Activated naive CD4-positive, alpha-beta T cell (primary cell): ENCODE results near the gene CD2BP2.
"Not testable (repeated sequence)": the region's sequence is repeated elsewhere in the genome, so short reads cannot be mapped to it uniquely, and the experiment has no call there.

Experiments used
- DNase-seq, 4 experiments: peaks; one replicate each; lab custom pipeline; 2025; lab: John Stamatoyannopoulos, UW

The CD2BP2 gene

DNA sequence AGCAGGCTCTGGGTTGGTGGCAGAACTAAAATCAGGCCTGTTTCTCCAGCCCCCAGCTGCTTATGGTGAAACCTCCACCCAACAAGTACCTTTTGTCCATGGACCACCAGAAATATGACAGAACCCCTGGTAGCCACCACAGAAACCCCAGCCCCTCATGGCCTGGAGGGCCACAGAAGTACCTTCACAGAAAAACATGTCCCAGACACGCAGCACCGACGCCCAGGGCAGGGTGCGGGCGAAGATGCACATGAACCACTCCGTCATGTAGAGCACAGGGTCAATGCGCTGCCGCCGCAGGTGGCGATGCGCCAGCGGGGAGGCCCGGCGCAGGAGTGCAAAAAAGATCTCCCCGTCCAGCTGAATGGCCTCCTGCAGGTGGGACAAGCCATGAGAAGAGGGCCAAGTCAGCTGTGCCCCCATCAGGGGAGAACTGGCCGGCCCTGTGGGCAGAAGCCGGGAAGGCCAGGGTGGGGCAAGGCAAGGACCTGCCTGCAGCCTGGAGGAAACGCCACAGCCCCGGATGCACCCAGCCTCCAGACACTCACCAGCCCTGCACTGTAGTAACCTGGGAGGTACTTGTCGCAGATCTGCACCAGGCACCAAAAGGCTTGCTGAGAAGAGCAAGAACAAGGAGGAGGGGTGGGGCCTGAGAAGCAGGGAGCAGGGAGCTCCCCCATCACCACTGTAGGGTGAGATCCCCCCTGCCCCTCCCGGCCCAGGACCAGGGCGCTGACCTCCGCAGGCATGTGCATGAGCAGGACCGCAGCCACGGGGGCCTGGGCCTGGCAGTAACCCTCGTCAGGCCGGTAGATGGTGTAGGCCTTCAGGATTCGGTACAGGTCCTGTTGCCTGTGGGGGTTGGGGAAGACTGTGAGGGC, 4.1 kb upstream of the CD2BP2 start:
- DNase-seq, result no peak

GRCh38 chr16:30358577-30358936, 3.4 kb upstream of the CD2BP2 start:
- DNase-seq, result no peak

DNA sequence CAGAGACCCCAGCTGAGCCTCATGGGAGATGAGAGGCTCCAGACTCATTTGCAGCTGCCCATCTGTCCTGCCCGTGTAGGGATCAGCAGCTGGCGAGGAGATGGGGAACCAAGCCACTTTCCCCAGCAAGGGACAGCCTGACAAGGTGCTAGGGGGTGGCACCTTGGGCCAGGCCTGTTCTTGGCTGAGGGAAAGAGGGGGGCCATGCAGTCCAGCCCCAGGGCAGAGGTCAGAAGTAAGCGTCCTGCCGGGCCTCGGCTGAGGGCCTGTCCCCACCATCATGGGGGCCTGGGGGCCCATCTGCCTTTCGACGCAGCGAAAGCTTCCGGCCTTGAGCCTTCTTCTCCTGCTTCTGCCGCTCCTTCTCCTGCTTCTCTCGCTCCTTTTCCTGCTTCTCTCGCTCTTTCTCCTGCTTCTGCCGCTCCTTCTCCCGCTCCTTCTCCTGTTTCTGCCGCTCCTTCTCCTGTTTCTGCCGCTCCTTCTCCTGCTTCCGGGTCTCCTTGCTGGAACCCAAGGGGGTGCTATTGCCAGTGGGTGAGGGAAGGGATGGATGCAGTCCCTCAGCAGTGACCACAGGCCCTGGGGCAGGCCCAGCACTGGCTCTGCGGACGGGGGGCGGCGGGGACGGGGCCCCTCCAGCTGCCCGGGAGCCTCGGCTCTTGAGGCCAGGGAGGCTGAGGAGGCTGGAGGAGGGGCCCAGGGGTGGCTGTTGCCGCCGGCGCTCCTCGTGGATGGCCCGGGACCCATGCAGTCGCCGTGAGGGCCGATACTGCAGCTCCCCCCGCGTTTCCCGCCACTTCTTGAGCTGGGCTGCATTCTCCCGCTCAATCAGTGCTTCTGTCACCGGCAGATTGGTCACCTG, 2.8 kb upstream of the CD2BP2 start:
- no peak for DNase-seq

DNA sequence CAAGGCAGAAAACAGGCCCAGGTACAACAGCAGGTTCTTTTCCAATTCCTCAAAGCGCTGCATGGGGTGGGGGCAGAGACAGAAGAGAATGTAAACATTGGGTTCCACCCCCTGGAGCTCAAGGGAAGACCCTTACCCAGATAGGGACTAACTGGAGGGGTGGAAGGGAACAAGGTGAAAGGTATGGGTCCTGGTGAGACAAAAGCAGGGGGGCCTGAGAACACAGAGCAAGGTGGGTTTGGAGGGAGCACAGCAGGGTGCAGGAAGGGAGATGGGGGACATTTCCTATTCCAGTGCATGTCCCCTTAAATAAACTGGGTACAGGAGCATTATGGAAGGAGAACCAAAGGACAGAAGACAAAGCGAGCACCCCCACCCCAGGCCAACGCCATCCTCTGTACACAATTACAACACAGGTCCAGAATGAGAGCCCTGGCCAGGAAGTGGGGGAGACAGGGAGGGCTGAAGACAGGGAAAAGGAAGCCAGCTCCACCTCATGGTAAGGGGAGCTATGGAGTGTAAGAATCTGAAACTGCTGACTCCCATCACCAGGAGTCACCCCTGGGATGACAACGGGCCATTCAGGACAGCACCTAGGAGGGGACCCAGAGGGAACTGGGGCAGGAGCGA, 2.1 kb upstream of the CD2BP2 start:
- DNase-seq, result no peak

- peak in 1 of 4 experiments; percentile 12 for DNase-seq
Observed at GRCh38 chr16:30356401-30357084, 1.4 kb upstream of the CD2BP2 start.

- no peak for DNase-seq
Observed at GRCh38 chr16:30355954-30356308, 823 bp upstream of the CD2BP2 start.

DNA sequence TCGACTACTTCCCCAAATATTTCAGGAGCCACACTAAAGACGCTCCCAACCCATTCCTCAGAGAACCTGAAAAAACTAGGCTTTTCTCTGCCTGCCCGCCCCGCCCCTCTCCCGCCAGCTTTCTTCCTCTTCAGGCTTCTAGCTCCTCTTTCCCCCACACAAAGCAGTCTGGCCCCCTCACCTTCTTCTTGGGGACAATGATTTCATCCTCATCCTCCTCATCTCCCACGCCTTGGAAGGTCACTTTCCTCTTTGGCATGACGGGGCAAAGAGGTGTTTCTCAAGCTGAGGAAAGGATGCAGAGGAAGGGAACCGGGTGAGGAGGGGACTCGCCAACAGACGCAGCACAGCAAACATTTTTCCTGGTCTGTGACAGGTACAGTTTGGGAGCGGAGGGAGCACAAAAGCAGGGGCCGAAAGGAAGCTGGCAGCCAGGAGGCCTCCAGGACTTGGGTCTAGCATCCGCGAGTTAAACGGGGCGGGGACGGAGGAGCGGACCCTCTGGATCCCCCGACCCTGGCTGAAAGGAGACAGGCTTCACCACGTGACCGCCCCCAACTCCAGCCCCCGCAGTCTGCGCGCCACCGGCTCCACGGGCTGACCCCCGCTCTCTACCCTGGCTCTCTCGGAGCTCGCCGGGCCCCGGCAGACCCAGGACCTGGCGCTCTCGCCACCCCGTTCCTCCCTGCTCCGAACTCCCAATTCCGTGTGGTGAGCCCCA, 525 bp downstream of the CD2BP2 start:
- DNase-seq, result no peak

DNA sequence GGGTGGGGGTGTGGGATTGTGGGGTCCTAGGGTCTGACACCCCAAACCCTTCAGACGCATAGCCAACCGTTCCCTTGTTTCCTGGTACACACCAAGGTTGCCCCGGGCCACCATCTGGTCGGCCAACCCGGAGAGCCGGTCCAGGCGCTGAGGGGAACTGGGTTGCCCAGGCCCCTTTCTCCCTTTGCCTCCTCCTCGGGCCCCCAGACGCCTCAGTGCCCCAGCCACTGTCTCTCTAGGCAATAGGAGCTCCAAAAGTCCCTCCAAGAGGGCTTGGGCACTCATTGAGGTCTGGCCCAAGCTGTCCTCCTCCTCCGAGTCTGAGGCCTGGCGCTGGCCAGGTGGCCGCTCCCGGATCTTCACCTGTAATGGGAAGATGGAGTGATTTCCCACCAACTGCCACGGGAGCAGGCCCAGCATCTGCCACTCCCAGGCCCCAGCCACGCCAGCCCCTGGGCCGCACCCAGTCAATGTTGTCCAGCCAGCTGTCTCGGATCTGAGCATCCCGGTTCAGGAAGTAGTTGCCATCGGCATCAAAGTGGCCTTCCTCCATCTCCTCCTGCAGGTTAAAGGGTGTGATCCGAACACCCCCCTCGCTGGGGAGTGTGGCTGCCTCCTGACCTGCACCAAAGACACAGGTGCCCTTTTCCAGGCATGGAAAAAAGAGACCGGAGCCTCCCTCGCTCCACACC, 1.5 kb downstream of the CD2BP2 start:
- no peak for DNase-seq

DNA sequence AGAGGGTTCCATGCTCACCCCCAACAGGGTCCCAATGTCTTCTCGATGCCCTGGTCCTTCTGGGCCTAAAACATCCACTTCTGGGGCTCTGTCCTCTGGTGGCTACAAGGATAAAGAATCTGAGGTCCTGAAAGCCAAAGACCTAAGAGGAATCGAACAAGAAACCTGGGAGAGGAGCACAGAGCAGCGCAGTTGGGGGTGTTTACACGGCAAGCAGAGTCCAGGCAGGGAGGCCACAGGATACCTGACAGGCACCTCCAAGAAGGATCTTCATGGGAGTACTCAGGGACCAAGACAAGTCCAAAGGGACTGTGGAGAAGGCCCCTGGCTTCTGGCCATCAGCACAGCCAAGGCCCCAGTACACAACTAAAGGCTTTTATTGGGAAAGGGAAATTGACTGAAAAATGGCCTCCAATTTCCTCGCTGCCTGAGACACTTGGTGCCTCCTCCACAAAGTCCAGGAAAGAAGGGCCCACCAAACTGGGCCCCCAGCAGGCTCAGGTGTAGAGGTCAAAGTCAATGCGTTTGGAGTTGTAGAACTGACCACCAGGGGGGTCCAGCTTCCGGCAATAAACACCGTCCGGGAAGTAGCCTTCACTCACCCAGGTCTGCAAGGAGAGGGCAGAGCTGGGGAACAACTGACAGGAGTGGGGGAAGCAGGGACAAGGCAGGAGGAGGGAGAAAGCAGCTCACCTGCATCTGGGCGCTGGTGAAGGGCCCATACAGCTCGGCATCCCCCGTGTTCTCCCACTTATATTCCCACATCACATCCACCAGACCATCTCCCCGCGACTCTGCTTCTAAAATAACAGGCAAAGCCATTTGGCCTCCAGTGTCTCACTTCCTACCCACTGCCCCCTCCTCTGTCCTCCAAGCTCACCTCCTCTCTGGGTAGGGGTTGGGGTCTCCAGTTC, 2.4 kb downstream of the CD2BP2 start:
- DNase-seq, result no peak

DNA sequence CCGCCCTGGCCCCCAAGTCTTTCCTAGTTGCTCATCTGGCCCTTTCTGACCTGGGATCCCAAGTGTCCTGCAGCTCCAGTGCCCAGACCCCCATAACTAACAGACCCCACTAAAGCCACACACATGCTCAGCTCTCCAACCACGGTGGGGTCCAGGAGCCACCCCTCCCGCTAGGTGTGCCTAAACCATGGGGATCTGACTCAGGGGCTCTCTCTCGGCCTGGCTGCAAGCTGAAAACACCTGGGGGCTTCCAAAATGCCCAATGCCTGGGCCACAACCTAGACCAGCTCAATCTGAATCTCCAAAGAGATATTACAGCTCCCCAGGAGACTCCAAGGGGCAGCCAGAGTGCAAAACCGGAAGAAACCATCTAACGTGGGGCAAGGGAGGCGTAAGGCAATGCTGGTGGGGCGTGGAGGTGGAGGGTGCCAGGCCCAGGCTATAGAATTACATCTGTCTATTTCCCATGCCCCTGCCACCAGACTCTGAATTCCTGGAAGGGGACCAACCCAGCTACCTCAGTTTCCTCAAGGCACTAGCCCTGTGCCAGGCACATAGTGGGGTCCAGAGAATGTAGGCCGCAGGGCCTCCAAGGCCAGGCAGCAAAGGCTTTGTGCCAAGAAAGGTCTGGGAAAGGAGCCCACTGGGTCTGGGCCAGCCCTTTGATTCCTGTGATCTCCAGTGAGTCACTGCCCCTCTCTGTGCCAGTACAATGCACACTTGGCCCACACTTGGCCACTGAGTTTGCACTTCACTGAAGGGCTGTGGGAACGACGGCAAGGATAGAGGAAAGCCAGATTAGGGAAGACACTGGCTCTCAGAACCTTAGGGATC, 3.3 kb downstream of the CD2BP2 start:
- DNase-seq, result no peak

DNA sequence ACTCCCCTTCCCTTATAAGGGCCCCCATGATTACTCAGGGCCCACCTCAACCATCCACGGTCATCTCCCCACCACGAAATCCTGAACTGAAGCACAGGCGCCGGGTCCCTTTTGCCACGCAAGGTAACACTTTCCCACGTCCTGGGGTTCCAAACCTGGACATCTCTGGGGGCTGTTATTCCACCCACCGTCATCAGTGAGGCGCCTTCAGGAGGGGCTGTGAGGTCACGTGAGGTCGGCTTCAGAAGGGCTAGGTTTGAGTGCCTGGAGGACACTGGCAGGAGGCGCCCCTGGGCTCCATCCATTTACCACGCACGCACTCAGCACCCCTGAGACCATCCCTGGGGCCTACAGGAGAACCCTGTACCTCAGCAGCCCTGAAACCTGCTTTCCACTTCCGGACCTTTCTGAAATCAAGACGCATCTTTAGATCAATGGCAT, 4.1 kb downstream of the CD2BP2 start:
- DNase-seq, result no peak

- DNase-seq, result no peak
Observed at GRCh38 chr16:30350134-30350871, 4.8 kb downstream of the CD2BP2 start.

GRCh38 chr16:30349675-30350074, 5.4 kb downstream of the CD2BP2 start:
- no peak for DNase-seq

DNA sequence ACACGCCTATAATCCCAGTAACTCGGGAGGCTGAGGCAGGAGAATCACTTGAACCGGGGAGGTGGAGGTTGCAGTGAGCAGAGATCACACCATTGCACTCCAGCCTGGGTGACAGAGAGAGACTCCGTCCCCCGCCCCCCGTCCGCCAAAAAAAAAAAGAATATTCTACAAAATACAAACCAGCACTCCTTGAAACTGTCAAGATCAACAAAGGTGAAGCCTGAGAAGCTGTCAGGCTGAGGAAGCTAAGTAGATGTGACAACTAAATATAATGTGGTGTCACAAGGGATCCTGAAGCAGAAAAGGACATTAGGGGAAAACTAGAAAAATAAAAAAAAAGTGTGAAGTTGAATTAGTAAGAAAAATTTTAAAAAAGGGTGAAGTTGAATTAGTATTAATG, 6.2 kb downstream of the CD2BP2 start:
- no peak for DNase-seq

DNA sequence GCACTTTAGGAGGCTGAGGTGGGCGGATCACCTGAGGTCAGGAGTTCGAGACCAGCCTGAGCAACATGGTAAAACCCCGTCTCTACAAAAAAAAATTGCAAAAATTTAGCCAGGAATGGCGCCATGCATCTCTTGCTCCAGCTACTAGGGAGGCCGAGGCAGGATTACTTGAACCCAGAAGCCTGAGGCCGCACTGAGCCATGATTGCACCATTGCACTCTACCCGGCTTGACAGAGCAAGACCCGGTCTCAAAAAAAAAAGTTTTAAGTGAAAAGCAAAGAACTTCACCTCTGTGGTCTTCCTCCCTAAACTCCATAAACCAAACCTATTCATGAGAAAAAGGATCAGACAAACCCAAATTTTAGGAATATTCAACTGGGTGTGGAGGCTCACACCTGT, 7.0 kb downstream of the CD2BP2 start:
- no peak for DNase-seq

- no peak for DNase-seq
Observed at GRCh38 chr16:30346286-30346685, 8.8 kb downstream of the CD2BP2 start.

- DNase-seq, result not testable (repeated sequence)
Observed at GRCh38 chr16:30343491-30343820, 11.7 kb downstream of the CD2BP2 start.
